Stimulated activated CD8-positive, alpha-beta memory T cell treated with anti-CD3 and anti-CD28 coated beads, Interleukin-7, amount 100 ng/mL, for 24 hours (primary cell): ENCODE results near the gene PIP5K1C.
"Not testable (repeated sequence)": the region's sequence is repeated elsewhere in the genome, so short reads cannot be mapped to it uniquely, and the experiment has no call there.

Experiments used
- DNase-seq: peaks from one replicate; pipeline ENCODE4 v3.0.0-alpha.2; 2020; ENCODE audit warnings: low read depth

The PIP5K1C gene

GRCh38 chr19:3590991-3591659 is 109.1 kb downstream of the PIP5K1C start:
- DNase-seq, result no peak

- no peak for DNase-seq
Observed at GRCh38 chr19:3589949-3590348, 110.3 kb downstream of the PIP5K1C start.

- no peak for DNase-seq
Observed at GRCh38 chr19:3589439-3589838, 110.8 kb downstream of the PIP5K1C start.

GRCh38 chr19:3586707-3587346 is 113.4 kb downstream of the PIP5K1C start:
- DNase-seq, result no peak

GRCh38 chr19:3586127-3586626 is 114.1 kb downstream of the PIP5K1C start:
- no peak for DNase-seq

GRCh38 chr19:3585301-3586126 is 114.8 kb downstream of the PIP5K1C start, which contains the start of gene GIPC3:
TSS of gene GIPC3 (plus strand) at chr19:3585478. CDS start at chr19:3585598, 120 bp downstream.
- no peak for DNase-seq

GRCh38 chr19:3584036-3584802 is 116.0 kb downstream of the PIP5K1C start:
- not testable (repeated sequence) for DNase-seq

GRCh38 chr19:3581792-3582191 is 118.5 kb downstream of the PIP5K1C start:
- not testable (repeated sequence) for DNase-seq
